Middle frontal gyrus (tissue), 1 donor: Measurements from ENCODE around the gene DNPEP.

Source experiments
- DNase-seq: peaks from one replicate; pipeline ENCODE4 v3.0.0-alpha.2; 2015; ENCODE audit warnings: low spot score; ENCODE audit errors: extremely low spot score

DNPEP gene

DNA sequence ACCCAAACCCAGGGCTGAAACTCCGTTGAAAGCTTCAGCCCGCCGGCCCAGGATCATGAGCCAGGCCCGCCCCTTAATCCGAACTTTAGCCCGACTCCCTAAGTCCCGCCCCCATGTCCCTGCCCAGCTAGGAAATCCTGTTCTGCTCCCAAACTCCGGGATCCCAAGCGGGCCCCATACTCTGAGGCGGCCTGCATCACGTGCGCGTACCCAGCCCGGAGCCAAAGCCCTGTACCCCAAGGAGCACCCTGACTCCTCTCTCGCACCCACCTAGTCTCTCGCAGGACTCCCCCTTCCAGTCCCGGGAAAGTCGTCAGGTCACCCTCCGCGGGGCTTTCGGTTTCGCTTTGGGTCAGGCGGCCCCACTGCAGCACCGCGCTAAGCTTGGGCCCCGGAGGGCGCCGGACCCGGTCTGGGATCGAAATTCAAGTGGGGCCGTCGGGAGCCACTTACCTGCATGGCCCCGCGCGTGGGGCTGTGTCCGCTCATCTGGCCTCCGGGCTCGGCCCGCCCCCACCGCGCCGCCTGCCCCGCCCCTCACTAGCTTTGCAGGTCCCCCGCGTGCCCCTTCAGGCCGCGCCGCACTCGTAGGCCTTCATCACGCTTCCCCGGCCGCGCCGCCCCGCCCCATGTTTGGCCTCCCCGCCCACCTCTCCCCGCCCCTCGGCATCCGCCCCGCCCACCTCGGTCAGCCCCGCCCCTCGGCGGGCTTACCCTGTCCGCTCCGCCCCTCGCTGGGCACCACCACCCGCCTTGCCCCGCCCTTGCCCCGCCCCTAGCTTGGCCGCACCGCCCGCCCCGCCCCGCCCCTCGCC, at the start of gene DNPEP:
Gene DNPEP (minus strand): TSS at position 607 of the 815 bp plus-strand sequence. CDS start 118 bp downstream, at position 489.
- DNase-seq, result peak; percentile 81

DNA sequence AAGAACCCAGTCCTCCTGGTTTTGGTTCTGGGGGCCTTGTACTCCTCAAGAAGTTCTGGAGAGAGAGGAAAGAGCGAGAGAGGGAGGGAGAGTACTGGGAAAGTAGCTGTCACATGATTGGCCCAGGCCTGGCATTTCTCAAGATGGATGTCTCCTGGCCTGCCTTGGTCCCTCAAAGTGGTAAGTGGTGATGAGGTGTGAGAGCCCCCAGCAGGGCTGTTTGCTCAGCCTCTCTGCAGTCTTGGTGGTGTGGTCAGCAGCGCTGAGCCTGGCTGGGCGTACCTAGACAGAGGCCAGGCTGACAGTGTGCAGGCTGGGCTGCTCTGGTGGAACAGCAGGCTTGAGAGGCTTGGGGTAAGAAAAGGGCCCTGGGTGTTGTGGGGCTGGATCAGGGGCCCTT, 49.4 kb upstream of the DNPEP start:
- DNase-seq, result no peak

DNA sequence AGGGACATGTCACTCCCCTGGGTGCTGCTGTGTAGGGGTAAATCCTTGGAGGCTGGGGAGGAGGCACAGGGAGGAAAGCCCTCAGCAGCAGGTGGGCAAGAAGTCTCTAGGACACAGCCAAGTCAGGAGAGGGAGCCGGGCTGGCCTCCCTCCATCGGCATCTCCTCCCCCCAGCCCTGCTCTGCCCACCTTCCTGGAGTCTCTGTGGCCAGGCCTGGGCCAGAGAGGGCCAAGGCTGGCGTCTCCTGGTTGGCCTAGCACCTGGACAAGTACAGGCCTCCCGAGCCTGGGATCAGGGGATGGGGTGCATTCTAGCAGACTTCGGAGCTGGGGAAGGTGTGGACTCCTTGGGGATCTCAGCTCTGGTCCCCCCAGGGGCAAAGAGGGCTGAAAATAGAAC, 48.8 kb upstream of the DNPEP start:
- no peak for DNase-seq

DNA sequence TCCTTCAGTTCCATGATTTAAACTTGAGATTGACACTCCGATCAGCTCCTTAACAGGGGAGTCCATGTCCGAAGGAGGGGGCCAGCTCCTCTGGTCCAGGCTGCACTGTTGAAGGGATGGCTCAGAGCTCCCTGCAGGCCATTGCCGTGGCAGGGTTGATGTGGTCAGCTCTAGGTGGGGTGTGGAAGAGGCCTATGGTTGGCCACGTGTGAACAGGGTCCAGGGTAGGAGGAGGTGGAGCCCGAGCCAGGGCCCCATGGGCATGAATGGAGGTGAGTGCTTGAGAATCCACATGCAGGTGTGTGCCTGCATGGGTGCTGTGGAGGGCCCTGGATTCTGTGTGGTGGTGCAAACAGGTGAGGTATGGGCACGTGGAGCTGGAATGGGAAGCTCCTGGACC, 48.0 kb upstream of the DNPEP start:
- DNase-seq, result no peak

DNA sequence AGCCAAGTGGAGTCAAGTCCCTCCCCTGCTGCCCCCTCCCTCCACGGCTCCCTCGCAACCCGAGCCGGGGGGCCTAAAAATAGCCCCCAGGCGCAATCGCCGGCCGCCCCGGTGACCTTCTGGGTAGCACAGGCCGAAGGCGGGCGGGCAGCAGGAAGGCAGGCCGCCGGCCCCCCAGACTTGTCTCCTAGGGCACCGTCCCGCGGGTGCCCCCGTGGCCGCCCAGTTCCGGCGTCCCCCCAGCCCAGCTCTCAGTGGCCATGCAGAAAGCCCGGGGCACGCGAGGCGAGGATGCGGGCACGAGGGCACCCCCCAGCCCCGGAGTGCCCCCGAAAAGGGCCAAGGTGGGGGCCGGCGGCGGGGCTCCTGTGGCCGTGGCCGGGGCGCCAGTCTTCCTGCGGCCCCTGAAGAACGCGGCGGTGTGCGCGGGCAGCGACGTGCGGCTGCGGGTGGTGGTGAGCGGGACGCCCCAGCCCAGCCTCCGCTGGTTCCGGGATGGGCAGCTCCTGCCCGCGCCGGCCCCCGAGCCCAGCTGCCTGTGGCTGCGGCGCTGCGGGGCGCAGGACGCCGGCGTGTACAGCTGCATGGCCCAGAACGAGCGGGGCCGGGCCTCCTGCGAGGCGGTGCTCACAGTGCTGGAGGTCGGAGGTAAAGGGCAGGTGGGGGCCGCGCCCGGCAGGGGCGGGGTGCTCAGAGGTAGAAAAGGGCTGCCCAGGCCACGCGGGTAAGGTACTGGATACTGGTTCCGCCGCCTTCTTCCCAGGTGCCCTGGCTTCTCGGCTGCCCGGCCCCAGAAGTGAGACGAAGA, 47.2 kb upstream of the DNPEP start, which contains the start of gene SPEG:
Gene SPEG (plus strand): TSS at position 126 of the 808 bp plus-strand sequence. CDS start 135 bp downstream, at position 261.
- no peak for DNase-seq

DNA sequence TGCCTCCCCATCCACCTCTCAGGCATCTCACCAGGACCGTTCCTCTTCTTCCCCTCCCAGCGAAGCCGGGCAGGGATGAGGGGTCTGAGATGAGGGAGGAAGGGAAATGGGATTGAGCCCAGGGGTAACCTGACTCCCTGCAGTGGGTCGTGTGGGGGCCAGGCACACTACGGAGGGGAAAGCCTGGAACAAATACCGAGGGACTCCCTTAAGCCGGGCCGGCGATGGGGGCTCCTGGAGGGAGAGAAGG, 46.7 kb upstream of the DNPEP start:
- no peak for DNase-seq

DNA sequence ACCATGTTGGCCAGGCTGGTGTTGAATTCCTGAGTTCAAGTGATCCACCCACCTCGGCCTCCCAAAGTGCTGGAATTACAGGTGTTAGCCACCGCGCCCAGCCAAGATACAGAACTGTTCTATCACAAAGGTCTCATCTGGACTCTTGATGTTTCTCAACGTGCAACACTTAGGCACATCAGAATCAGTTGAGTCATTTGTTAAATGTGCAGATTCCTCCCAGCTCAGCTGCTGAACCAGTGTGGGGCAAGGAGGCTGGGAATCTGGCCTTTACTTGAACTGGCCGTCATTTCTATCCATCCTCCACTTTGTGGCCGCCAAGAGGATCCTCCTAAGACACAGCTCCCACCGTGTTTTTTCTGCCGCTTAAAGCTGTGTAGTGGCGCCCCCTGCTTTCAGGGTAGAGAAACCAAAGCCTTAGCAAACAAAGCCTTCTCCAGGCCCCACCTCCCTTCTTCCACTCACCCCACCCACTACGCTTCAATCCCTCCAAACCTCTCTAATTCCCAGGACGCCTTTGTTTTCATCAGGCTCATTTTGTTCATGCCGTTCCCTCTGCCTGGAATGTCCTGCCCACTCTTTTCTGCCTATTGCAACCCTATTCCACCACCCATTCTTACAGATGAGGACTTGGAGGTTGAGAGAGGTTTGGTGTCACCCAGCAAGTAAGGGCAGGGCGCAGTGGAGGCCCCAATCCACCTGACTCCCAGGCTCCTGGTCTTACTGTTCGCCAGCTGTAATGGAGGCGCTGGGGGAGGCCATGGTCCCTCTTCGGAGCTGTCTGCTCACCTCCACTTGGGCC, 46.2 kb upstream of the DNPEP start:
- no peak for DNase-seq

DNA sequence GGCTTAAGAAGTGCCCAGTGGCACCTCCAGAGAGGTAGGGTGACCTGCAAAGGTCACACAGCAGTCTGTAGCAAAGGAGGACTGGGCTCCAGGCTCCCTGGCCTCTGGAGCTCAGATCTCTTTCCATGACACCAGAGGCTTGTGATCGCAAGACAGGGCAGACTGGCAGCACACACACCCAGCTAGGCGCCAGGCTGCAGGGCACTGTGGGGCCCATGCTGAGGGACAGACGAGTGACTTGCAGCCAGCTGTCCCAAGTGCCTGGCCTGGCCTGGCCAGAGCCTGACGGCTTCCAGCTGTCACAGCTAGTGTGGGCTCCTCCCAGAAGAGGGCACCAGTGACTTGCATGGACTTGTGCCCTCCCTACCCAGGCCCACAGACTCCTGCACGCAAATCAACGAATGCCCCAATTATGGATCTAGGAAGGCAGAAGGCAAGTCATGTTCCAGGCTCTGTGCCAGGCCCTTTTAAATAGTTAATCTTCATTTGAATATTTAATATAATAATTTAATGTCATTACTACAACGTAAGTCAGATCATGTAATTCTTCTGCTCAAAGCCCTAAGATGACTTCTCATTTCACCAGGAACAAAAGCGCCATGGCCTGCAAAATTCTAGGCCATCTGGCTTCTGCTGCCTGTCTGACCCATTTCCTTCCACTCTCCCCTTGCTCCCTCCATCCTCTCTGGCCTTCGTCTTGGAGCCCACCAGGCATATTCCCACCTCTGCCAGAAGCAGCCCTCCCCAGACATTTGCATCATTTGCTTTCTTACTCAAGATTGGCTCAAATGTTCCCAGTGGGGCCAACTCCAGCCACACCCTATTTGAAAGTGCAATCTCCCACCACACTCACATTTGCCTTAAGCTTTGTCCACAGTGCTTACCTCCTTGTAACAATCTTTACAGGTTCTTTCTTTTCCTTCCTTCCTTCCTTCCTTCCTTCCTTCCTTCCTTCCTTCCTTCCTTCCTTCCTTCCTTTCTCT, 43.2 kb upstream of the DNPEP start:
- DNase-seq, result no peak

DNA sequence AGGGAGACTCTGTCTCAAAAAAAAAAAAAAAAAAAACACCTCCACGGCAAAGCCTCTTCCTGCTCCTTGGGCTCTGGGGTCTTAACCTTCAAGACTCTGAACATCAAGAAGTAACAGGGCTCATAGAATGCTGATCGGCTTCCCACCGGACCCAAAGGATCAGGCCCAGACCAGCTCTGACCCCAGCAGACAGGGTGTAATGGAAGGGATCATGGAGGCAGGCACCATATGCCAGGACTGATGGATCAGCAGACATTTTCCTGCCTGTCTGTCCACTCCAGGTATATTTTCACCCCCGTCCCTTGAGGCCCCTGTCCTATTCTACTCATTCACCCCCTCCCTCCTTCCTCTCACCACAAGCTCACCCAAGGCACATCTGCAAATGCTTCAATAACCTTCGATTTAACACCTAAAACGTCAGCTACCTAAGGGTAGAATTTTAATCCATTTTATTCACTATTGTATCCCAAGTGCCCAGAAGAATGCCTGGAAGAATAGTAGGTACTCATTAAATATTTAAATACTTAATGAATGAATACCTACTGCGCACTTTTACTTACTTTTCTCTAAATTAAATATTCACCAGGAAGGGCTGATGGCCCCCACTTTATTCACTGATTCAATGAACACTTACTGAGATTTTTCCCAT, 42.4 kb upstream of the DNPEP start:
- DNase-seq, result no peak

DNA sequence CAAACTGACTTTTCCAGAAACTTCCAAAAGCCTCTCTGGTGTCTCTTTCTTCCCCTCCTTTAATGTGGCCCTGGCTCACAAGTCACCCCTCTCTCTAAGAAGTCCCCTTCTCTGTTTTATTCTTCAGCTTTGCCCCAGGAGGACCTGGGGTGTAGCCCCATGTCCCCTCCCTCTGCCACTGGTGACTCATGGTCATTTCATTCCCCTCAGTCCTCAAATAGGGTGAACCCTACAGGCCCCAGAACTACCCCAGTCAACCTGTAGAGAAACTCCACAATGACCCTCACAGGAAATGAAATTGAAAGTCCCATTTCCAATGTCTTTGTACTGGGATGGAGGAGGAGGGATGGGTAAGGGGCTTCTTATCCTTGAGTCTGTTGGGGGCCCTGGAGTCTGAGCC, 40.8 kb upstream of the DNPEP start:
- DNase-seq, result no peak

DNA sequence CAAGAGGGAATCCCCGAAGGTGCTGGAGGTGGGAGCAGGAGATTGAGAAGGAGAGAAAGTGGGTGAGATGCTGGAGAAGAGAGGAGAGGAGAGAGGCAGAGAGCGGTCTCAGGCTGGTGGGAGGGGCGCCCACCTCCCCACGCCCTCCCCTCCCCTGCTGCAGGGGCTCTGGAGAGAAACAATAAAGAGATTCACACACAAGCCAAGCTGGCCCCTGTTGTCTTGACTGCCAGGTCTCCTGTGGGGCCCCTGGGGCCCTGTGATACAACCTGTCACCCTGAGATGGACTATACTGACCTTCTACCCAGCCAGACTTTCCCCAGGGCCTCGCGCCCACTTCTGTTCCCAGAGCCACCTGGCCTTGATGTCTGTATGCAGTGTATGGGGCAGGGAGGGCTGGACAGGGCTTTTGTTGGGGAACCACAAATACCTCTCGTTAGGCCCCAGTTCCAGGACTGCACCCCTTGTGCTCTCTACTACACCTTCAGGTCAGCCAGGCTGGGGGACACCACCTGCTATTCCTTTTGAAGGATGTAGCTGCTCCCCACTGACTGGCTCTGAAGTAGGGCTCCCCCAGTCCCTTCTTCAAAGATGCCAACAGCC, 38.9 kb upstream of the DNPEP start:
- DNase-seq, result no peak

DNA sequence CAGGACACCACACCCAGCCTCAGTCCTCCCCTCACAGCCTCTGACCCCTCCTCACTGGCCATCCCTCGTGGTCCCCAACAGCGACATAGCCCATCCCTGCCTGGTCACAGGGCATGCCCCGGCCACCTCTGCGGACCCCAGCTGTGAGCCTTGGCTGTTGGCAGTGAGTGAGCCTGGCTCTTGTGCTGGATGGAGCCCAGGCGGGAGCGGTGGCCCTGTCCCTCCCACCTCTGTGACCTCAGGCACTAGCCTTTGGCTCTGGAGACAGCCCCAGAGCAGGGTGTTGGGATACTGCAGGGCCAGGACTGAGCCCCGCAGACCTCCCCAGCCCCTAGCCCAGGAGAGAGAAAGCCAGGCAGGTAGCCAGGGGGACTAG, 38.3 kb upstream of the DNPEP start:
- no peak for DNase-seq

DNA sequence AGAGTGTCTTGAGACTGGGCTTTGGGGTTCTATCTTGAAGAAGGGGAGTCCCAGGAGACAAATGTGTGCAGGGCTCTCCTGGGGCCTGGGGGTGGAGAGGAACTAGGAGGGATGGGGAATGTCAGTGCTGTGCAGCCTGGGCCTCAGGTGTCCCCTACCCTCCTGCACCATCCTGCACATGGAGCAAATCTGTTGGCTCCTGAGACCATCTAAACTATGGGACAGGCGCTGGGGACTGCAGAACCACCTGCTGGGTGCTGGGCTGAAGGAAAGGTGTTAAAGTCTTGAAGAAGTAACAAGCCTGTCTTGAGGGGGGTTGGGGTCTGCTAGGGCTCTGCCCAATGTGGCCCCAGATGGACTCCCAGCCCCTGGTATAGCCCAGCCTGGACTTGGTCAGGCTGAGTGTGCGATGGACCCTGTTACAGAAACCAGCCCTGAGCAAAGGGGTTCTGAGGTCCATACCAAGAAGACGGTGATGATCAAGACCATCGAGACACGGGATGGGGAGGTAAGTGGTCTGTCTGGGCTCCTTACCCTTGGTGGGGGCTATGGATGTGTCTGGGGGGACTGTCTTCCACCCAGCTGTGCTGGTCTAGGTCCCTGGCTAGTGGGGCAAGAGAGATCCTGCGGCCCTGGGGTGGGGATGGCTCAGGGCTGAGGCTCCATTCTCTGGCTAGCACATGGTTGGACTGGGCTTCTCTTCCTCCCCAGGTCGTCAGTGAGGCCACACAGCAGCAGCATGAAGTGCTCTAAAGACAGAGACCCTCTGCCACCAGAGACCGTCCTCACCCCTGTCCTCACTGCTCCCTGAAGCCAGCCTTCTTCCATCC, 37.7 kb upstream of the DNPEP start:
- DNase-seq, result no peak

DNA sequence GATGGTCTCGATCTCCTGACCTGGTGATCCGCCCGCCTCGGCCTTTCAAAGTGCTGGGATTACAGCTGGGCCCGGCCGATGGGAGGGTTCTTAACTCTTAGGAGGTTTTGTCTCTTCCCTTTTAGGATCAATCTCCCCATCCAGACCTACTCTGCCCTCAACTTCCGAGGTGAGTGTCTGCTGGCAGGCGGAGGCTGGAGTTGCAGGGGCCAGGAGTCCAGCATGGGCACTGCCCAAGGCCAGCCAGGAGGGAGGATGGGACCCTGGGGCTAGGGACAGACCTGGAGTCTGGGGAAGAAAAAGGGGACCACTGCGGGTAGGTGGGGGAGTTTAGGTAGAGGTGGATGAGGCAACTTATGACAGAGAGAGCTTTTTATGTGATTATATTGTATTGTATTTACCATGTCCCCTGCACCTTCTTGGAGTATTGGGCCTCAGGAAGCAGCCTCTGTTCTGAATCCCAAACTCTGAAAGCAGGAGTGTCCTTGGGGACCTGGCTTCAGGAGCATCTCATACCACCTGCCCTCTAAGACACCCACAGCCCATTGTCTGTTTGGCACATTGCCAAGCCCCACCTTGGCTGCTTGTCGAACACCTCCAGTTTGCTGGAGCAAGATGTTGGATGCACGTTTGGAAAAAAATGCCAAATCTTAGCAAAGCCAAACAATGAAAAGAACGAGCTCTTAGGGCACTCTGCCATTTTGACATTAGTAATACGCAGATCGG, 36.1 kb upstream of the DNPEP start:
- no peak for DNase-seq

DNA sequence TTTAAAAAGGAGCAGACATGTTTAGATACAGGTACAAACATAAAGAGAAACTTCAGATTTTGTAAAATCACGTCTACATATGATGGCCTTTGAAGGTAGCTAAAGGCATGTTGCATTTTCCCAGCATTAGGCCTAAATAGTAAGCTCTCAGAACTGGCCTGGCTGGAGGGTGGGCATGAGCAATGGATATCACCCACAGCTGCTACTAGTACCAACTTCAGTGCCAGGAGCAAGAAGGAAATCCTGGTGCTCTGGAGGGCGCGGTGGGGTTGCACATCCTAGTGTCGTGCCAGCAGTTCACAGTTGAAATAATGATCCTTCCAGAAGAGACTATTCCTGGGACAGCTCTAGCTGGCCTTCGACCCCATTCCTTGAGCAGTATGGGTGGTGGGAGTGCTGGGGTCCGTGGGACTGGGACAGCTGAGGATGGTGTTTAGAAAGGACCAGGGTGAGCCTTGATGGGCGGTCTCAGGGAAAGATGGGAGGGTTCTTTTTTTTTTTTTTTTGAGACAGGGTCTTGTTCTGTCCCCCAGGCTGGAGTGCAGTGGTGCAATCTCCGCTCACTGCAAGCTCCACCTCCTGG, 35.3 kb upstream of the DNPEP start:
- DNase-seq, result no peak

DNA sequence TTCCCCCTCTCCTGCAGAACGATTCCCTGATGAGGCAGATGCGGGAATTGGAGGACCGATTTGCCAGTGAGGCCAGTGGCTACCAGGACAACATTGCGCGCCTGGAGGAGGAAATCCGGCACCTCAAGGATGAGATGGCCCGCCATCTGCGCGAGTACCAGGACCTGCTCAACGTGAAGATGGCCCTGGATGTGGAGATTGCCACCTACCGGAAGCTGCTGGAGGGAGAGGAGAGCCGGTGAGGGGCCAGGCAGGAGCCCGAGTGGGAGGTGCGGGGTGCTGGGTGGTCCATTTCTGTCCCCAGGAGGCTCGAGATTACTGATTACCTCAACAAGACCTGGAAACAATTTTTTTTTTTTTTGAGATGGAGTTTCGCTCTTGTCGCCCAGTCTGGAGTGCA, 33.6 kb upstream of the DNPEP start:
- no peak for DNase-seq

DNA sequence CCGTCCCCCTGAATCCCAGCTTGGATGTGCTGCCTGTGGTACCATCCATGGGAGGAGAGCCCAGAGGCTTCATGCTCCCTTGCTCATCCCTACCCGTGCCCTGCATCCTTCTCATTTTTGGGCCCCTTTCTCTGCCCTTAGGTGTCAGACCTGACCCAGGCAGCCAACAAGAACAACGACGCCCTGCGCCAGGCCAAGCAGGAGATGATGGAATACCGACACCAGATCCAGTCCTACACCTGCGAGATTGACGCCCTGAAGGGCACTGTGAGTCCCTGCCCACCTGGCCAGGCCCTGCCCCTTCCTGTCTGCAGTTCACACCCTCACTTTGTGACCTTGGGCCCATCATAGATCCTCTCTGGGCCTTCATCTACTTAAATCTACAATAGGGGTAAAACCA, 33.0 kb upstream of the DNPEP start:
- no peak for DNase-seq
